ENCODE measurements around the gene CDC20. TPM values are rescaled to one million over a fixed set of nuclear protein-coding genes. Genes with fewer than 3 reads are reported as not detected.
A peak's percentile ranks its signal among the peaks of the same experiment; 100 is the strongest.

The CDC20 gene
- total and polyA plus RNA-seq, 4 donors = 0.36 to 1.1 (median 0.84) TPM

- H3K36me3 ChIP-seq (ENCODE audit: control insufficient read depth in 1 of 2, insufficient read depth in 2 of 2, low read length in 1 of 2) = peaks cover 13 to 17% of the 10 kb centered on the region in 2 donors
- no peak overlapping the region for H3K27ac ChIP-seq (ENCODE audit: low read depth in 1 of 2, low read length in 2 of 2)
- H3K4me3 ChIP-seq (ENCODE audit: low read length in 2 of 2) = no peak overlapping the region
- intact Hi-C loops (cut with DNase I) = no loop called here
- WGBS, 2 donors = 52 to 55% methylated on average over 6 of the region's 6 CpGs
- H3K4me1 ChIP-seq (ENCODE audit: control insufficient read depth in 1 of 2, insufficient read depth in 2 of 2, low read length in 2 of 2) = no peaks in the 10 kb centered on the region
- no peaks in the 10 kb centered on the region for H3K27me3 ChIP-seq (ENCODE audit: control insufficient read depth in 1 of 2, insufficient read depth in 2 of 2, low read length in 1 of 2)
- no peak for ATAC-seq (ENCODE audit: low FRiP score)
- no peak for DNase-seq
- H3K9me3 ChIP-seq (ENCODE audit: control insufficient read depth, low read length) = no peaks in the 10 kb centered on the region
Measured at GRCh38 chr1:43382027-43382779, 23.4 kb downstream of the CDC20 start.

DNA sequence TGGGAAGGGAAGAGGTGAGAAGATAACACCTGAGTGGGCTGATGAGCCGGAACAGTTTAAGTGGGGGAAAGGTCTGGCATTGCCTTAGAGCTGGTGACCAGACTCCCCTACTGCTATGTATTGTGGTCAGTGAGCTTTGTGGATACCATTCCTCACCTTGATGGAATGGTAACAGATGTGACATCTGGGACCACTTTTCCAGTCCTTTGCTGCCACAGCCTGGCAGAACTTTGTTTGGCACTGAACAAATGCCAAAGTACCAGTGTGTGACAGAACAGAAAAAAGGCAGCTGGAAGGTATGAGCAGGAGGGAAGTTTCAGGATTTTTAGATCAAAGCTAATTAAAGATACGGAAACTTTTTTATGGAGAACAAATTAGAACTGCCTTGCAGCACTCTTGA is 24.7 kb downstream of the CDC20 start:
- no peak overlapping the region for H3K4me3 ChIP-seq (ENCODE audit: low read length in 2 of 2)
- ATAC-seq (ENCODE audit: low FRiP score) (no peak), DNase-seq (no peak)
- WGBS, 2 donors = 89 to 90% methylated on average over 2 of the region's 2 CpGs
- intact Hi-C loops (cut with DNase I) = no loop called here
- no peaks in the 10 kb centered on the region for H3K9me3 ChIP-seq (ENCODE audit: control insufficient read depth, low read length)
- H3K4me1 ChIP-seq (ENCODE audit: control insufficient read depth in 1 of 2, insufficient read depth in 2 of 2, low read length in 2 of 2) = peaks cover 0 to 7% of the 10 kb centered on the region in 2 donors
- H3K36me3 ChIP-seq (ENCODE audit: control insufficient read depth in 1 of 2, insufficient read depth in 2 of 2, low read length in 1 of 2) = peaks cover 13 to 17% of the 10 kb centered on the region in 2 donors
- no peaks in the 10 kb centered on the region for H3K27me3 ChIP-seq (ENCODE audit: control insufficient read depth in 1 of 2, insufficient read depth in 2 of 2, low read length in 1 of 2)
- H3K27ac ChIP-seq (ENCODE audit: low read depth in 1 of 2, low read length in 2 of 2) = no peak overlapping the region

GRCh38 chr1:43386676-43387075 is 27.9 kb downstream of the CDC20 start:
- ATAC-seq (ENCODE audit: low FRiP score) (no peak), DNase-seq (no peak)
- 88 to 92% methylated on average over 6 of the region's 6 CpGs for WGBS, 2 donors
- Histone ChIP-seq H3K9me3 (ENCODE audit: control insufficient read depth, low read length) (no peaks in the 10 kb centered on the region), H3K4me3 (ENCODE audit: low read length in 2 of 2) (no peak overlapping the region), H3K27ac (ENCODE audit: low read depth in 1 of 2, low read length in 2 of 2) (no peak overlapping the region), H3K4me1 (ENCODE audit: control insufficient read depth in 1 of 2, insufficient read depth in 2 of 2, low read length in 2 of 2) (peaks cover 0 to 11% of the 10 kb centered on the region in 2 donors), H3K27me3 (ENCODE audit: control insufficient read depth in 1 of 2, insufficient read depth in 2 of 2, low read length in 1 of 2) (no peaks in the 10 kb centered on the region), H3K36me3 (ENCODE audit: control insufficient read depth in 1 of 2, insufficient read depth in 2 of 2, low read length in 1 of 2) (peaks cover 13 to 17% of the 10 kb centered on the region in 2 donors)
- intact Hi-C loops (cut with DNase I) = no loop called here

DNA sequence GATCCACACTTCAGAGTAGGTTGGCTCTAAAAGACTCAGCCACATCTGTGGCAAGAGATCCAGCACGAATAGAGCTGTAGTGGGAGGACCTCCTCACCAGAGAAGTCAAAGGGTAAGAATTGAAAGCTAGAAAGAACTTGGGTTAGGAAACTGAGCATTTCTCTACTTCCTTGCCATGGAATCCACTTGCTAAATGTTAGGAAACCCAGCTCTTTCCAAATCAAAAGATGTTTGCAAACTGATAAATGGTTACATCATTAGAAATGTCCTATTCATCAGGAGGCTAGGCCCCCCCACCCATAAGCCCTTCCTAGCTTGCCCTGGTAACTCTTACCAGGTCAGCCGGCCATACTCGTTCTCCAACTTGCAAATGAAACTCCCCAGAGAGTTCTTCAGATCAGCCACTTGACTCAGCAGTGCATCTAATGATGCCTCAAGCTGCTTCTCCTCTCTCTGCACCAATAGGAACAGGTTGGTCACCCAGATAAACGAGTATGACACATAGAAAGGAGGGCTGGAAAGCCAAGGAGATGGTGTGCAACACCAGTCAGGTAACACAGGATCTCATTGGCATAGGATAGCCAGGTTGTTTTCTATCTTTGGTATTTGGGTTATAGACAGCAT is 29.3 kb downstream of the CDC20 start:
- WGBS, 2 donors = 46 to 52% methylated on average over 4 of the region's 4 CpGs
- intact Hi-C loops (cut with DNase I) = no loop called here
- Histone ChIP-seq H3K27ac (ENCODE audit: low read depth in 1 of 2, low read length in 2 of 2) (no peak overlapping the region), H3K4me3 (ENCODE audit: low read length in 2 of 2) (no peak overlapping the region), H3K27me3 (ENCODE audit: control insufficient read depth in 1 of 2, insufficient read depth in 2 of 2, low read length in 1 of 2) (no peaks in the 10 kb centered on the region), H3K4me1 (ENCODE audit: control insufficient read depth in 1 of 2, insufficient read depth in 2 of 2, low read length in 2 of 2) (peaks cover 0 to 11% of the 10 kb centered on the region in 2 donors), H3K36me3 (ENCODE audit: control insufficient read depth in 1 of 2, insufficient read depth in 2 of 2, low read length in 1 of 2) (peaks cover 13 to 16% of the 10 kb centered on the region in 2 donors), H3K9me3 (ENCODE audit: control insufficient read depth, low read length) (no peaks in the 10 kb centered on the region)
- ATAC-seq (ENCODE audit: low FRiP score) (no peak), DNase-seq (no peak)

- H3K9me3 ChIP-seq (ENCODE audit: control insufficient read depth, low read length) = no peaks in the 10 kb centered on the region
- peak overlapping the region; percentile 22 to 47 for H3K4me3 ChIP-seq (ENCODE audit: low read length in 2 of 2)
- no peak overlapping the region for H3K27ac ChIP-seq (ENCODE audit: low read depth in 1 of 2, low read length in 2 of 2)
- ATAC-seq (ENCODE audit: low FRiP score) (no peak), DNase-seq (no peak)
- no peaks in the 10 kb centered on the region for H3K27me3 ChIP-seq (ENCODE audit: control insufficient read depth in 1 of 2, insufficient read depth in 2 of 2, low read length in 1 of 2)
- 27 to 35% methylated on average over 3 of the region's 3 CpGs for WGBS, 2 donors
- peaks cover 0 to 11% of the 10 kb centered on the region in 2 donors for H3K4me1 ChIP-seq (ENCODE audit: control insufficient read depth in 1 of 2, insufficient read depth in 2 of 2, low read length in 2 of 2)
- intact Hi-C loops (cut with DNase I) = loop anchor here in 1 of 2 donors (1.0 kb wide), 1 partner anchor 20 kb away; the partner anchor contains the start of gene ELOVL1
- peaks cover 10 to 16% of the 10 kb centered on the region in 2 donors for H3K36me3 ChIP-seq (ENCODE audit: control insufficient read depth in 1 of 2, insufficient read depth in 2 of 2, low read length in 1 of 2)
Measured at GRCh38 chr1:43388613-43389012, 29.8 kb downstream of the CDC20 start.

DNA sequence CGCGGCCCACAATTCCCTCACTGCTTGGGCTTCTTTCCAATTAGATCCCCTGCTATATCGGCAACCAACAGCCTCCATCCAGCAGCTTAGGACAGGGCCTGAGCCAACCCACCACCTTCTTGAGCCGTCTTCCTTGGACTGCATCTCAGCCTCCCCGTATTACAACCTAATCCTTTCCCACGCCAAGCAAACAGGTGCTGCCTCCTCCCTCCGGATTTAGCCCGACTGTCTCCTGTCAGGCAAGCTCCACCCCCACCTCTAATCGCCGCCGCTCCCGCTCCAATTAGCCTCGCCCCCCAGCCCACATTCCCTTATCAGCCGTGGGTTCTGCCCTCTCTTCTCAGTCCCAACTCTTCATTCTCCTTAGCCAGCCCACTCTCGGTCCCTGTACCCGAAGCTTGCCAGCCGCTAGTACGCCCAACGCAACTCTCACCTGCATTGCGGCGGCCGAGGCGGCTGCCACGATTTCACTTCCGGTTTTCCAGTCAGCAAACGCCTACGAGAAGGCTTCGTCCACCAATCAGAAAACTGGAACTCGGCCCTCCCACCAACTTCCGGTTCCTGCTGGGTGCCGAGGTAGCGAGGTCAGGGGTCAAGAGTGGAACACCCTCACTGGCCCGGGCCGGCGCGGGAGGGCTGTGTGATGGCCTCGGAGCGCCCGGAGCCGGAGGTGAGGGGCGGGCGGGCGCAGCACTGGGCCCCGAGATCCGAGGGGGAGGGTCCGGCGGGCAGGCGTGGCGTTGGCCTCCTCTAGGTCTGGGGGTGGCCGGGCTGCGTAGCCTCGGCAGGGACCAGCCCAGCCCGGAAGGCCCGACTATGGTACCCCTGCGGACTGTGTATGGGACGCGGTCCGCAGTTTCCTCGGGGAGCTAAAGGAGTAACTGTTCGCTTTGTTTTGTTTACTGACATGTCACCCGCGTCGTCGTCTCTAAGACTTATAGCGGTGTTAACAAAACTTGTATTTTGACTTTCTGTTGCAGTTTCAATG is 30.8 kb downstream of the CDC20 start, which contains the start of the genes MED8 and SZT2:
MED8 (minus strand) TSS at position 475 of the 988 bp plus-strand sequence; CDS start at position 439, 36 bp downstream.
SZT2 (plus strand) TSS at position 574 of the 988 bp plus-strand sequence; CDS start at position 644, 70 bp downstream.
- H3K36me3 ChIP-seq (ENCODE audit: control insufficient read depth in 1 of 2, insufficient read depth in 2 of 2, low read length in 1 of 2) = peaks cover 4 to 8% of the 10 kb centered on the region in 2 donors
- peaks cover 0 to 11% of the 10 kb centered on the region in 2 donors for H3K4me1 ChIP-seq (ENCODE audit: control insufficient read depth in 1 of 2, insufficient read depth in 2 of 2, low read length in 2 of 2)
- intact Hi-C loops (cut with DNase I) = loop anchor here in 1 of 2 donors (1.0 kb wide), 1 partner anchor 21 kb away; the partner anchor contains the start of gene ELOVL1
- ATAC-seq (ENCODE audit: low FRiP score) (peak; percentile 98), DNase-seq (peak; percentile 97)
- peak within 1 kb of the TSS in 1 of 2 donors; percentile 23 for H3K27ac ChIP-seq (ENCODE audit: low read depth in 1 of 2, low read length in 2 of 2)
- H3K9me3 ChIP-seq (ENCODE audit: control insufficient read depth, low read length) = no peaks in the 10 kb centered on the region
- no peaks in the 10 kb centered on the region for H3K27me3 ChIP-seq (ENCODE audit: control insufficient read depth in 1 of 2, insufficient read depth in 2 of 2, low read length in 1 of 2)
- H3K4me3 ChIP-seq (ENCODE audit: low read length in 2 of 2) = peak within 1 kb of the TSS; percentile 47 to 63
- 0 to 1% methylated on average over 52 to 65 of the region's 65 CpGs for WGBS, 2 donors

DNA sequence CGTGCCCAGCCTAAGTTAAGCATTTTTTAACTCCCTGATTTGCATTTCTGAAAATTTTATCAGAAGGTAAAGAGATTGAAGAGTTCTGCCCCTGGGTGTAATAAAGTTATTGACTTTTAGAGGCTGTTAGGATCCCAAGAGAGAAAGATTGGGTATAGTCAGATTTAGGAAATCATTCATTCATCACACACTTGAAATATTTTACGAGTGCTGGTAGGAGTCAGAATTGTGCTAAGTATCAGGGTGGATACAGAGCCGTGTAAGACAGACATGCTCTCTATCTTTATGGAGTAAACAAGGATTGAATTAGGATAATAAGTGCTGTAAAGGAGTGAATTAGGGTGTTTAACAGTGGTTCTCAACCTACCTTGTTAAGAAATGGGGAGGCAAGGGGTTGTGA is 33.9 kb downstream of the CDC20 start:
- WGBS, 2 donors = 66 to 86% methylated on average over 3 of the region's 3 CpGs

DNA sequence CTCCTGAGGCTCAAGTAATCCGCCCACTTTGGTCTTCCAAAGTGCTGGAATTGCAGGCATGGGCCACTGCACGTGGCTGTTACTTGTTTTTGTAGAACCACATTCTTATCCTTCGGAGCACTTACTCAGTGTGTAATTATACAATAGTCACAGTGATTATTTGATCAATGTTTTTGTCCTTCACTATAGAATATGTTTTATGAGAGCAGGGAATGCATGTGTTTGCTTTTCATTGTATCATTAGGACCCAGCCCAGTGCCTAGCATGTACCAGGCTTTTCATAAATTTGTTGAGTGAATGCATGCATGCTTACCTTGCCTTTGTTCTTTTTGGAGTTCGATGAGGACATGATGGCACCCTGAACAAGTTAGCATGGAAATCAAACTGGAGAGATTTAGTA is 36.7 kb downstream of the CDC20 start:
- Histone ChIP-seq H3K4me3 (ENCODE audit: low read length in 2 of 2) (no peak overlapping the region), H3K36me3 (ENCODE audit: control insufficient read depth in 1 of 2, insufficient read depth in 2 of 2, low read length in 1 of 2) (no peaks in the 10 kb centered on the region), H3K27me3 (ENCODE audit: control insufficient read depth in 1 of 2, insufficient read depth in 2 of 2, low read length in 1 of 2) (no peaks in the 10 kb centered on the region), H3K27ac (ENCODE audit: low read depth in 1 of 2, low read length in 2 of 2) (no peak overlapping the region), H3K4me1 (ENCODE audit: control insufficient read depth in 1 of 2, insufficient read depth in 2 of 2, low read length in 2 of 2) (peaks cover 0 to 2% of the 10 kb centered on the region in 2 donors), H3K9me3 (ENCODE audit: control insufficient read depth, low read length) (no peaks in the 10 kb centered on the region)
- WGBS, 2 donors = 86 to 87% methylated on average over 4 of the region's 4 CpGs
- ATAC-seq (ENCODE audit: low FRiP score) (no peak), DNase-seq (no peak)
- intact Hi-C loops (cut with DNase I) = no loop called here

More for the DNA sequence above, 33.9 kb downstream of the CDC20 start:
- Histone ChIP-seq H3K9me3 (ENCODE audit: control insufficient read depth, low read length) (no peaks in the 10 kb centered on the region), H3K27me3 (ENCODE audit: control insufficient read depth in 1 of 2, insufficient read depth in 2 of 2, low read length in 1 of 2) (no peaks in the 10 kb centered on the region), H3K36me3 (ENCODE audit: control insufficient read depth in 1 of 2, insufficient read depth in 2 of 2, low read length in 1 of 2) (no peaks in the 10 kb centered on the region), H3K4me1 (ENCODE audit: control insufficient read depth in 1 of 2, insufficient read depth in 2 of 2, low read length in 2 of 2) (peaks cover 0 to 11% of the 10 kb centered on the region in 2 donors), H3K27ac (ENCODE audit: low read depth in 1 of 2, low read length in 2 of 2) (no peak overlapping the region), H3K4me3 (ENCODE audit: low read length in 2 of 2) (no peak overlapping the region)
- no peak for DNase-seq
- intact Hi-C loops (cut with DNase I) = no loop called here
- no peak for ATAC-seq (ENCODE audit: low FRiP score)

Measured in aorta (tissue), 5 donors.